K562 (cell line): Measurements from ENCODE around the gene PTPN7. TPM values are rescaled to one million over a fixed set of nuclear protein-coding genes. Genes with fewer than 3 reads are reported as not detected.

Experiments
- CHD1 ChIP-seq: fragments of 200-600 bp; sonication (generic); IDR thresholded peaks from one replicate; pipeline ENCODE4 v1.6.1; 2012; ENCODE audit warnings: mild to moderate bottlenecking, moderate library complexity, low read length, inconsistent platforms
- CHD2 ChIP-seq: IDR thresholded peaks from 2 replicates; pipeline ENCODE4 v1.6.1; 2011; ENCODE audit warnings: low read depth, low read length
- CREB3 ChIP-seq: fragments of 450-650 bp; conservative IDR thresholded peaks from 2 replicates; pipeline ENCODE4 v1.6.1; 2016; ENCODE audit warnings: missing genetic modification characterization, low read depth, mild to moderate bottlenecking, missing compliant biosample characterization, moderate library complexity
- ESRRA ChIP-seq: fragments of 450-650 bp; IDR thresholded peaks from 2 replicates; pipeline ENCODE4 v1.6.1; 2014; ENCODE audit warnings: low read depth, mild to moderate bottlenecking, moderate library complexity, borderline replicate concordance
- ETS1 ChIP-seq: conservative IDR thresholded peaks from 2 replicates; pipeline ENCODE4 v1.6.1; 2011; ENCODE audit warnings: low read depth, mild to moderate bottlenecking, low read length; ENCODE audit not compliant: control insufficient read depth
- ETV5 ChIP-seq: sonication (generic); formaldehyde crosslinking; IDR thresholded peaks from 2 replicates; pipeline ENCODE4 v1.4.0; 2020; ENCODE audit warnings: low read depth, mild to moderate bottlenecking, missing genetic modification reagents
- FOXJ2 ChIP-seq: fragments of 200-800 bp; sonication (Bioruptor generic); IDR thresholded peaks from 2 replicates; pipeline ENCODE4 v1.6.1; 2016; ENCODE audit warnings: missing genetic modification characterization, missing compliant biosample characterization
- GTF2E2 ChIP-seq: fragments of 200-800 bp; sonication (Bioruptor generic); IDR thresholded peaks from 2 replicates; pipeline ENCODE4 v1.6.1; 2016; ENCODE audit warnings: missing genetic modification characterization, missing compliant biosample characterization
- MAZ ChIP-seq, 2 experiments: fragments of 450-650 bp in 1 of 2; sonication (generic) in 1 of 2; formaldehyde crosslinking; IDR thresholded peaks in 1 of 2; conservative IDR thresholded peaks in 1 of 2; 2 replicates each; pipeline versions ENCODE4 v1.4.0 to v1.5.0; 2020; ENCODE audit warnings: mild to moderate bottlenecking in 1 of 2, missing genetic modification reagents in 1 of 2
- NCOR1 ChIP-seq: fragments of 450-650 bp; IDR thresholded peaks from 2 replicates; pipeline ENCODE4 v1.6.1; 2016; ENCODE audit warnings: mild to moderate bottlenecking, moderate library complexity
- NFRKB ChIP-seq: fragments of 450-650 bp; IDR thresholded peaks from 2 replicates; pipeline ENCODE4 v1.6.1; 2016; ENCODE audit warnings: low read depth
- PHF8 ChIP-seq: fragments of 200-600 bp; sonication (generic); IDR thresholded peaks from 2 replicates; pipeline ENCODE4 v1.6.1; 2012; ENCODE audit warnings: mixed run types, mild to moderate bottlenecking, inconsistent platforms, low read length, moderate library complexity, borderline replicate concordance
- POLR2G ChIP-seq: fragments of 200-400 bp; formaldehyde crosslinking; IDR thresholded peaks from 2 replicates; pipeline ENCODE4 v1.6.1; 2017; ENCODE audit warnings: low read depth, mild to moderate bottlenecking, antibody characterized with exemption, low read length, moderate library complexity
- SETDB1 ChIP-seq: IDR thresholded peaks from one replicate; pipeline ENCODE4 v1.6.1; 2012; ENCODE audit warnings: low read length, control low read depth, inconsistent platforms
- ZFP1 ChIP-seq: fragments of 450-650 bp; formaldehyde crosslinking; IDR thresholded peaks from 2 replicates; pipeline ENCODE4 v1.4.0; 2020; ENCODE audit warnings: mild to moderate bottlenecking, mixed read lengths
- ZNF212 ChIP-seq: fragments of 450-650 bp; formaldehyde crosslinking; IDR thresholded peaks from 2 replicates; pipeline ENCODE4 v1.4.0; 2020; ENCODE audit warnings: mild to moderate bottlenecking
- ZNF644 ChIP-seq: fragments of 200-800 bp; sonication (Bioruptor generic); IDR thresholded peaks from 2 replicates; pipeline ENCODE4 v1.6.1; 2016; ENCODE audit warnings: low read depth, missing genetic modification characterization, missing compliant biosample characterization
- polyA plus RNA-seq, 8 experiments: library from polyadenylated mRNA; depleted of rRNA in 4 of 8; stranded (reverse) in 5 of 8; unstranded in 3 of 8; fragments of >200 nt; fragmentation: Nextera tagmentation in 2 of 8; fragmentation: Illumina TruSeq in 1 of 8; extraction: Ambion mirVana in 2 of 8; extraction: Trizol in 1 of 8; gene quantifications; 2 replicates each; pipeline versions ENCODE4 v1.2.1 to v1.2.3, GENCODE V29; 2011 to 2014; ENCODE audit warnings: inconsistent platforms in 1 of 8, missing spikeins in 1 of 8
- total RNA-seq, 7 experiments: library from RNA; depleted of rRNA in 6 of 7; stranded (reverse); fragments of >200 nt in 6 of 7; fragmentation: Illumina TruSeq in 2 of 7; extraction: Trizol in 2 of 7; gene quantifications; 2 replicates each; pipeline versions ENCODE4 v1.2.1 to v1.2.3, GENCODE V29; 2011 to 2021; ENCODE audit warnings: low replicate concordance in 1 of 7
- TF ChIP-seq, protein P1 (sequence below): fragments of 200-800 bp; sonication (Bioruptor generic); IDR thresholded peaks from 2 replicates; pipeline ENCODE4 v1.6.1; 2017; ENCODE audit warnings: missing genetic modification characterization, missing compliant biosample characterization
- TF ChIP-seq, protein P2 (sequence below), 2 experiments: IDR thresholded peaks; 2 replicates each; pipeline ENCODE4 v1.6.1; 2012; ENCODE audit warnings: improper control_type of control experiment in 2 of 2, low read depth in 2 of 2, low read length in 2 of 2, borderline replicate concordance in 1 of 2

Gene PTPN7
- total and polyA plus RNA-seq, 9 of the 15 experiments (the other 6 are each of a cell fraction or from before 2014, with no cell fraction given), result 18.7 to 144 (median 120) TPM

DNA sequence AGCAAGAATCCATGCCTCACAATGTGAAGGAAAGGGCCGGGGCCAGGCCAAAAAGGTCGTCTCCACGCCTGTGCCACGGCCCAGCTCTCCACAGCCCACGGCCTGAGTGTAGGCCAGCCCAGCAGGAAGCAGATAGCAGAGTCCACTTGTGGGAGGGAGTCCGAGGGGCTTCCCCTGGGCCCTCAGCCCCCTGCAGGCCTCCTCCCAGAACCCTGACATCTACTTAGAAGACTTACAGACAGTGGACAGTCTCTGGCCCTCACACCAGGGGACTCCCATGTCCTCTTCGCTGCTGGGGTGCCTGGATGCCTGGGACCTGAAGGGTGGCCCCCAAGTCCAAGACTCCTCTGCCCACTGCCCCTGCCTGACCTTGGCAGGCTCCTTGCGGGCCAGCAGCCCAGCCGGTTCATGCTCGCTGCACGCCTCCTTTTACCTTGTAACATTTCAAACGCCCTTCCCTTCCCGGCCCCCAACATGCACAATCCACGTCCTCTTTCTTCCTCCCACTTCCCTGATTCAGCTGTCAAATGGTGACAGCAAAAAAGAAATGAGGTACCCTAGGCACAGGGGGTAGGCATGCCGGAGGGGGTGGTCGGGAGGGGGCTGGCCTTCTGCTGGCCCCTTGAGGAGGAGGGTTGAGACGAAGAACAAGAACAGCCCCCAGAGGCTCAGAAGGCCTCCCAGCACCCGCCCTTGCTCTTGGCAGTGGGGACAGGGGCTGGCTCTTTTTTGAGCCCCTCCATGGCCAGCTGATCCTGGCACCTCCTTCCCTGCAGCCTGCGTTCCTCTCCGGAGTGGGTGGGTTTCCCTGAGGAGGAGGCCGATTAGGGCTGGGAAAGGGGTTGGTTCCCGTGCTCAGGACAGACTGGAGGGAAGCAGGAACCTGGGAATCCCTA is 997 bp upstream of the PTPN7 start (continued):
- TF ChIP-seq, protein P1, sequence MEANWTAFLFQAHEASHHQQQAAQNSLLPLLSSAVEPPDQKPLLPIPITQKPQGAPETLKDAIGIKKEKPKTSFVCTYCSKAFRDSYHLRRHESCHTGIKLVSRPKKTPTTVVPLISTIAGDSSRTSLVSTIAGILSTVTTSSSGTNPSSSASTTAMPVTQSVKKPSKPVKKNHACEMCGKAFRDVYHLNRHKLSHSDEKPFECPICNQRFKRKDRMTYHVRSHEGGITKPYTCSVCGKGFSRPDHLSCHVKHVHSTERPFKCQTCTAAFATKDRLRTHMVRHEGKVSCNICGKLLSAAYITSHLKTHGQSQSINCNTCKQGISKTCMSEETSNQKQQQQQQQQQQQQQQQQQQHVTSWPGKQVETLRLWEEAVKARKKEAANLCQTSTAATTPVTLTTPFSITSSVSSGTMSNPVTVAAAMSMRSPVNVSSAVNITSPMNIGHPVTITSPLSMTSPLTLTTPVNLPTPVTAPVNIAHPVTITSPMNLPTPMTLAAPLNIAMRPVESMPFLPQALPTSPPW (CRISPR knock-in tag), result no peak
- TF ChIP-seq CHD2, result no peak
- 0 out of 2 replicates have a peak, but pooled peaks have one; percentile 9 for TF ChIP-seq ETS1
- TF ChIP-seq ETV5 (CRISPR knock-in tag), result peak; percentile 40; the same call in 1 of the 2 replicates
- TF ChIP-seq SETDB1, result no peak
- TF ChIP-seq, protein P2, sequence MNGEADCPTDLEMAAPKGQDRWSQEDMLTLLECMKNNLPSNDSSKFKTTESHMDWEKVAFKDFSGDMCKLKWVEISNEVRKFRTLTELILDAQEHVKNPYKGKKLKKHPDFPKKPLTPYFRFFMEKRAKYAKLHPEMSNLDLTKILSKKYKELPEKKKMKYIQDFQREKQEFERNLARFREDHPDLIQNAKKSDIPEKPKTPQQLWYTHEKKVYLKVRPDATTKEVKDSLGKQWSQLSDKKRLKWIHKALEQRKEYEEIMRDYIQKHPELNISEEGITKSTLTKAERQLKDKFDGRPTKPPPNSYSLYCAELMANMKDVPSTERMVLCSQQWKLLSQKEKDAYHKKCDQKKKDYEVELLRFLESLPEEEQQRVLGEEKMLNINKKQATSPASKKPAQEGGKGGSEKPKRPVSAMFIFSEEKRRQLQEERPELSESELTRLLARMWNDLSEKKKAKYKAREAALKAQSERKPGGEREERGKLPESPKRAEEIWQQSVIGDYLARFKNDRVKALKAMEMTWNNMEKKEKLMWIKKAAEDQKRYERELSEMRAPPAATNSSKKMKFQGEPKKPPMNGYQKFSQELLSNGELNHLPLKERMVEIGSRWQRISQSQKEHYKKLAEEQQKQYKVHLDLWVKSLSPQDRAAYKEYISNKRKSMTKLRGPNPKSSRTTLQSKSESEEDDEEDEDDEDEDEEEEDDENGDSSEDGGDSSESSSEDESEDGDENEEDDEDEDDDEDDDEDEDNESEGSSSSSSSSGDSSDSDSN (IDR thresholded peaks at IDR 0.05; ENCODE audit: borderline replicate concordance in 1 of 2, low read depth in 2 of 2, low read length in 2 of 2), result peak; percentile 59 to 60; a peak in 1 of 4 replicates
- TF ChIP-seq ZFP1 (CRISPR knock-in tag), result no peak
- TF ChIP-seq ZNF212 (CRISPR knock-in tag), result 0 out of 2 replicates have a peak, but pooled peaks have one; percentile 42
- peak; percentile 28; the same call in 1 of the 2 replicates for TF ChIP-seq PHF8
- TF ChIP-seq ZNF644 (tag), result peak; percentile 13; the same call in 1 of the 2 replicates
- TF ChIP-seq POLR2G, result peak; percentile 63; the same call in 1 of the 2 replicates
- TF ChIP-seq NCOR1, result no peak
- TF ChIP-seq FOXJ2 (tag), result peak; percentile 46; the same call in 1 of the 2 replicates
- TF ChIP-seq CREB3 (tag), result no peak; the same call in 1 of the 2 replicates
- TF ChIP-seq MAZ (CRISPR knock-in tag; conservative IDR thresholded peaks at IDR 0.05 in 1 of 2, IDR thresholded peaks at IDR 0.05 in 1 of 2), result no peak; a peak in 1 of 4 replicates
- peak; percentile 52; the same call in 1 of the 2 replicates for TF ChIP-seq GTF2E2
- peak; percentile 11; the same call in 1 of the 2 replicates for TF ChIP-seq ESRRA
- peak; percentile 77 for TF ChIP-seq NFRKB
- peak; percentile 58 for TF ChIP-seq CHD1
